Left lung (tissue), 10 donors: ENCODE results near the gene ARL5C. TPM values are rescaled to one million over a fixed set of nuclear protein-coding genes. Genes with fewer than 3 reads are reported as not detected.
A peak's percentile ranks its signal among the peaks of the same experiment; 100 is the strongest.

ENCODE experiments used
- ATAC-seq: fragments of 200-7000 bp; cut with Tn5 transposase; one replicate; pipeline ENCODE4 v1.9.1; 2020; ENCODE audit warnings: moderate library complexity
- DNase-seq, 4 donors: peaks; one replicate each; pipeline ENCODE4 v3.0.0-alpha.2; 2013 to 2020
- H3K27ac ChIP-seq, 2 donors: fragments of 200-600 bp; sonication (generic) in 1 of 2; one replicate each; pipeline versions ENCODE4 v1.5.0 to v1.8.0; 2020 to 2021
- H3K27me3 ChIP-seq, 2 donors: fragments of 200-600 bp; sonication (generic) in 1 of 2; one replicate each; pipeline versions ENCODE4 v1.5.0 to v1.8.0; 2020 to 2021
- H3K36me3 ChIP-seq, 2 donors: fragments of 200-600 bp; sonication (generic) in 1 of 2; one replicate each; pipeline versions ENCODE4 v1.5.0 to v1.8.0; 2020 to 2021
- H3K4me1 ChIP-seq, 2 donors: fragments of 200-600 bp; one replicate each; pipeline ENCODE4 v1.8.0; 2021
- H3K4me3 ChIP-seq, 2 donors: fragments of 200-600 bp; sonication (generic) in 1 of 2; one replicate each; pipeline versions ENCODE4 v1.5.0 to v1.8.0; 2020 to 2021; ENCODE audit warnings: mild to moderate bottlenecking in 1 of 2
- H3K9me3 ChIP-seq, 2 donors: fragments of 200-600 bp; sonication (generic) in 1 of 2; one replicate each; pipeline versions ENCODE4 v1.5.0 to v1.8.0; 2020 to 2021
- intact Hi-C, 2 donors: fragments of 100-400 bp; cut with DNase I; formaldehyde crosslinking; loops; one replicate each; pipeline versions ENCODE4 v1.11.2 to v1.14.2; 2022
- polyA plus RNA-seq, 6 donors: library from polyadenylated mRNA; unstranded; fragments of 120-200 nt; gene quantifications; one replicate each; pipeline ENCODE4 v1.2.1, GENCODE V29; 2013; ENCODE audit not compliant: insufficient read length in 6 of 6
- total RNA-seq, 2 donors: library from RNA; stranded (reverse); fragmentation: NEBNext Ultra II Directional; extraction: Animal tissue kit (Norgen Biotek cat#: 25700); gene quantifications; one replicate each; pipeline ENCODE4 v1.2.1, GENCODE V29; 2021
- TF ChIP-seq, protein P1 (sequence below), 2 donors: fragments of 200-600 bp; sonication (generic) in 1 of 2; IDR thresholded peaks; one replicate each; pipeline versions ENCODE4 v1.5.0 to v1.8.0; 2021; ENCODE audit warnings: antibody characterized with exemption in 2 of 2
- donor health status: DM: no; HTN: yes; CAD: no.
- donor health status: DM: no; HTN: no; CAD: no.

Gene ARL5C
- total and polyA plus RNA-seq, 8 donors, result 0.34 to 0.69 (median 0.46) TPM; not detected in 4

- H3K9me3 ChIP-seq, result no peaks in the 10 kb centered on the region
- H3K4me3 ChIP-seq, result no peak overlapping the region
- DNase-seq (peak in 1 of 4 donors; percentile 47), ATAC-seq (no peak)
- no peak overlapping the region for H3K27ac ChIP-seq
- intact Hi-C loops, result no loop called here
- TF ChIP-seq, protein P1, sequence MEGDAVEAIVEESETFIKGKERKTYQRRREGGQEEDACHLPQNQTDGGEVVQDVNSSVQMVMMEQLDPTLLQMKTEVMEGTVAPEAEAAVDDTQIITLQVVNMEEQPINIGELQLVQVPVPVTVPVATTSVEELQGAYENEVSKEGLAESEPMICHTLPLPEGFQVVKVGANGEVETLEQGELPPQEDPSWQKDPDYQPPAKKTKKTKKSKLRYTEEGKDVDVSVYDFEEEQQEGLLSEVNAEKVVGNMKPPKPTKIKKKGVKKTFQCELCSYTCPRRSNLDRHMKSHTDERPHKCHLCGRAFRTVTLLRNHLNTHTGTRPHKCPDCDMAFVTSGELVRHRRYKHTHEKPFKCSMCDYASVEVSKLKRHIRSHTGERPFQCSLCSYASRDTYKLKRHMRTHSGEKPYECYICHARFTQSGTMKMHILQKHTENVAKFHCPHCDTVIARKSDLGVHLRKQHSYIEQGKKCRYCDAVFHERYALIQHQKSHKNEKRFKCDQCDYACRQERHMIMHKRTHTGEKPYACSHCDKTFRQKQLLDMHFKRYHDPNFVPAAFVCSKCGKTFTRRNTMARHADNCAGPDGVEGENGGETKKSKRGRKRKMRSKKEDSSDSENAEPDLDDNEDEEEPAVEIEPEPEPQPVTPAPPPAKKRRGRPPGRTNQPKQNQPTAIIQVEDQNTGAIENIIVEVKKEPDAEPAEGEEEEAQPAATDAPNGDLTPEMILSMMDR (IDR thresholded peaks at IDR 0.05), result no peak
- peaks cover 0 to 72% of the 10 kb centered on the region in 2 donors for H3K36me3 ChIP-seq
- peaks cover 0 to 10% of the 10 kb centered on the region in 2 donors for H3K27me3 ChIP-seq
- H3K4me1 ChIP-seq, result peaks cover 13 to 30% of the 10 kb centered on the region in 2 donors
Observed at GRCh38 chr17:39191750-39192510, 26.0 kb upstream of the ARL5C start.

DNA sequence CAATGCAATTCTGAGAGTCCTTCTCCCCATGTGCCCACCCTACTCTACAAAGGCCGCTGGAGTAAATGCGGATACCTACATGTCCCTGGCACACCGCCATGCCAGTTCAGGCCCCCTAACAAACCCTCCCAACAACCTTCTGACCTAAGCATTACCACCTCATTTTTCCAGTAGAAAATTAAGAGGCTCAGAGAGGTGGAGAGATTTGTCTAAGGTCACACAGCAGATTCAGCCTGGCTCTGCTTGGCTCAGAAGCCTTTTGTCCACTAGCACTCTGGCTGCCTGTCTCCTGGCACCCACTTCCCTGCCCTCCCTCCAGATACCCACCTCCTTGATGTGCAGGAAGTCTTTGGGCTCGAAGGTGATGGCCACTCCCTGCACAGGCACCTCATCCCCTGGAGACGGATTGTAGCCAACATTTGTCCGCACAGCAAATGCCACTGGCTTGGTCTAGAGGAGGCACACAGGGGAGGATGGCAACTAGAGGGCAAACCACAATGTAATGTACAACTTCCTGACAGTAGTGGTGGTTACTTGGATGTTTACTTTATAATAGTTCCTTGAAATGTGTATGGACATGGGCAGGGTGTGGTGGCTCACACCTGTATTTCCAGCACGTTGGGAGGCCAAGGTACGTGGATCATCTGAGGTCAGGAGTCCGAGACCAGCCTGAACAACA is 21.3 kb upstream of the ARL5C start:
- Histone ChIP-seq H3K36me3 (peaks cover 0 to 99% of the 10 kb centered on the region in 2 donors), H3K4me1 (no peaks in the 10 kb centered on the region), H3K27ac (no peak overlapping the region), H3K4me3 (no peak overlapping the region), H3K27me3 (no peaks in the 10 kb centered on the region), H3K9me3 (no peaks in the 10 kb centered on the region)
- DNase-seq, result no peak
- no peak for ATAC-seq
- TF ChIP-seq, protein P1 (IDR thresholded peaks at IDR 0.05), result no peak
- intact Hi-C loops, result no loop called here

DNA sequence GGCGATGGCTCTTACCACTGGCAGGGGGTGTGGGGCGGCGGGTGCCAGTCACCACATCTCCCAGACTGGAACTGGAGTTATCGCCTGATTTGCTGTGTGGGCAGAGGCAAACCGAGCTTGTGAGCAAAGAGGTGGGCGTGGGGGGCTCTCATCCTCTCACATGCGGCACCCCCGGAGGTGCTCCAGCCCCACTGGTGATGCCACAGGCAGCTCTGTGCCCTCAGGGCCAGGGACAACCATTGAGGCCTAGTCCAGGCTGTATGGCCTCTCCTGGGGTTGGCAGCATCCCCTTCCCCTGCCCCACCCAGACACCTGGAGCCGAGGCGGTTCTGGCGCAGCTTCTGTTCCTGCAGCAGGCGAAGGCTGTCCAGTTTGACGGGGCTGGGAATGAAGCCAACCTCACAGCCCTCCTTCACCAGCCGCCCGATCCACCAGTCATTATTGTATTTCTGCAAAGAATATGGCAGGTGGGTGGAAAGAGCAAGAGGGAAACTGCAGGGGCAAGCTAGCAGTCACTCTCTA is 20.6 kb upstream of the ARL5C start:
- Histone ChIP-seq H3K27ac (no peak overlapping the region), H3K36me3 (peaks cover 0 to 99% of the 10 kb centered on the region in 2 donors), H3K9me3 (no peaks in the 10 kb centered on the region), H3K4me3 (no peak overlapping the region), H3K4me1 (no peaks in the 10 kb centered on the region), H3K27me3 (no peaks in the 10 kb centered on the region)
- TF ChIP-seq, protein P1 (IDR thresholded peaks at IDR 0.05), result no peak
- ATAC-seq (no peak), DNase-seq (no peak)
- intact Hi-C loops, result no loop called here

DNA sequence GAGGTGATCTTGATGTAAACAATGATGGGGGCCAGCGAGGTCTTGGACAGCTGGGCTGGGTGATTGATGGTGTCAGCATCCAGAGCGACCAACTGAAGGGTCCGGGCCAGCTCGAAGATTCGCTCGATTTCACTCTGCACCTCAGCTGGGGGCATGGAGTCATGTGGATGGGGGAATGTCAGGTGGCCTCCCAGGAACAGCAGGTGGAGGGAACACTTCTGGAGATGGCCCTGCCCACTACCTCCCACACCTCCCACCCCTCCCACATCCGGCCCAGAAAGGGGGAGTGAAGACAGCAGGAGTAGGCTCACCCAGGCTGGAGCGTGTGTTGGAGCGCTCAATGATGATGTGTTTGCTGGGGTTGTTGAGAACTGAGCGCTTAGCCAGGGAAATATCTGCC is 17.8 kb upstream of the ARL5C start:
- H3K4me3 ChIP-seq, result no peak overlapping the region
- H3K27me3 ChIP-seq, result no peaks in the 10 kb centered on the region
- no peak for ATAC-seq
- no peak for DNase-seq
- H3K36me3 ChIP-seq, result peaks cover 0 to 96% of the 10 kb centered on the region in 2 donors
- intact Hi-C loops, result no loop called here
- H3K27ac ChIP-seq, result no peak overlapping the region
- no peaks in the 10 kb centered on the region for H3K4me1 ChIP-seq
- no peaks in the 10 kb centered on the region for H3K9me3 ChIP-seq
- TF ChIP-seq, protein P1 (IDR thresholded peaks at IDR 0.05), result no peak

DNA sequence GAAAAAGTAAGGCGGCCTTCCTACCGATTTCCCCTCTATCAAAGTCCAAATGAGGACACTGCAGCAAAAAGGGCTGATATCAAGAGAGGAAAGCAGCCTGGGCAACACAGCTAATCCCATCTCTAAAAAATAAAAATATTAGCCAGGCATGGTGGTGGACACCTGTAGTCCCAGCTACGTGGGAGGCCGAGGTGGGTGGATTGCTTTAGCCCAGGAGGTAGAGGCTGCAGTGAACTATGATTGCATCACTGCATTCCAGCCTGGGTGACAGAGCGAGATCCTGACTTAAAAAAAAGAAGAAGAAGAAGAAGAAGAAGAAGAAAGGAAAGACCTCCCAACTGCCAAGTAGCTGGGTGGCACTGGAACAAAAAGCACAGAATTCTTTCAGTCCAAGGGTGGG is 17.1 kb upstream of the ARL5C start:
- no peak overlapping the region for H3K4me3 ChIP-seq
- H3K36me3 ChIP-seq, result peaks cover 0 to 94% of the 10 kb centered on the region in 2 donors
- TF ChIP-seq, protein P1 (IDR thresholded peaks at IDR 0.05), result no peak
- DNase-seq (no peak), ATAC-seq (no peak)
- peaks cover 0 to 6% of the 10 kb centered on the region in 2 donors for H3K4me1 ChIP-seq
- intact Hi-C loops, result no loop called here
- H3K27ac ChIP-seq, result no peak overlapping the region
- H3K9me3 ChIP-seq, result no peaks in the 10 kb centered on the region
- H3K27me3 ChIP-seq, result no peaks in the 10 kb centered on the region
